Left kidney (tissue), 2 donors: ENCODE measurements around the gene SQSTM1. TPM values are rescaled to one million over a fixed set of nuclear protein-coding genes. Genes with fewer than 3 reads are reported as not detected.
"Not testable (repeated sequence)": the region's sequence is repeated elsewhere in the genome, so short reads cannot be mapped to it uniquely, and the experiment has no call there.

Source experiments
- DNase-seq: peaks from one replicate; pipeline ENCODE4 v3.0.0-alpha.2; 2013
- polyA plus RNA-seq: library from polyadenylated mRNA; unstranded; fragments of 120-200 nt; gene quantifications from one replicate; pipeline ENCODE4 v1.2.1, GENCODE V29; 2013; ENCODE audit not compliant: insufficient read length

The SQSTM1 gene
- polyA plus RNA-seq, 1 donor = 82.5 TPM

- no peak for DNase-seq
Measured at GRCh38 chr5:179823937-179824744, 3.4 kb downstream of the SQSTM1 start.

GRCh38 chr5:179824745-179825112 lies 4.0 kb downstream of the SQSTM1 start:
- no peak for DNase-seq

- DNase-seq = no peak
Measured at GRCh38 chr5:179825655-179826182, 5.0 kb downstream of the SQSTM1 start.

- DNase-seq = no peak
Measured at GRCh38 chr5:179827680-179828079, 7.0 kb downstream of the SQSTM1 start.

GRCh38 chr5:179828756-179829421 lies 8.2 kb downstream of the SQSTM1 start:
- no peak for DNase-seq

- DNase-seq = no peak
Measured at GRCh38 chr5:179829732-179830435, 9.2 kb downstream of the SQSTM1 start.

- DNase-seq = no peak
Measured at GRCh38 chr5:179830818-179831468, 10.2 kb downstream of the SQSTM1 start.

GRCh38 chr5:179832039-179832745 lies 11.5 kb downstream of the SQSTM1 start:
- DNase-seq = no peak

- no peak for DNase-seq
Measured at GRCh38 chr5:179833056-179833708, 12.5 kb downstream of the SQSTM1 start.

GRCh38 chr5:179833709-179834070 lies 13.0 kb downstream of the SQSTM1 start:
- no peak for DNase-seq

GRCh38 chr5:179834120-179834519 lies 13.4 kb downstream of the SQSTM1 start:
- no peak for DNase-seq

GRCh38 chr5:179834871-179835270 lies 14.2 kb downstream of the SQSTM1 start:
- DNase-seq = not testable (repeated sequence)

GRCh38 chr5:179836225-179837019 lies 15.7 kb downstream of the SQSTM1 start:
- no peak for DNase-seq

GRCh38 chr5:179837076-179838011 lies 16.6 kb downstream of the SQSTM1 start:
- no peak for DNase-seq

- no peak for DNase-seq
Measured at GRCh38 chr5:179839328-179840256, 18.9 kb downstream of the SQSTM1 start.

GRCh38 chr5:179840321-179840720 lies 19.6 kb downstream of the SQSTM1 start:
- no peak for DNase-seq

- no peak for DNase-seq
Measured at GRCh38 chr5:179840766-179841165, 20.1 kb downstream of the SQSTM1 start.

- DNase-seq = no peak
Measured at GRCh38 chr5:179841621-179842020, 20.9 kb downstream of the SQSTM1 start.
